WTC11 (cell line): ENCODE measurements around the gene ANGEL2. TPM values are rescaled to one million over a fixed set of nuclear protein-coding genes. Genes with fewer than 3 reads are reported as not detected.
"Not testable (repeated sequence)": the region's sequence is repeated elsewhere in the genome, so short reads cannot be mapped to it uniquely, and the experiment has no call there.

Experiments
- ATAC-seq: fragments of 200-7000 bp; cut with Tn5 transposase; 2 replicates; pipeline ENCODE4 v1.10.0; 2021; ENCODE audit warnings: mild to moderate bottlenecking, moderate library complexity
- CTCF ChIA-PET: fragments of 300-600 bp; sonication (Branson Sonifier 250); formaldehyde crosslinking; loops from one replicate; lab custom pipeline; 2021; ENCODE audit warnings: antibody characterized with exemption; lab: Charles Lee
- POLR2A ChIA-PET: fragments of 350-600 bp; sonication (Branson Sonifier 250); formaldehyde crosslinking; loops from one replicate; lab custom pipeline; 2021; ENCODE audit warnings: antibody characterized with exemption; lab: Charles Lee
- DNase-seq: peaks from one replicate; pipeline ENCODE4 v3.0.0; 2021; ENCODE audit warnings: low spot score
- H3K27ac Mint-ChIP-seq: 2 replicates; pipeline ENCODE4 v1.8.0; 2021; ENCODE audit warnings: mixed read lengths
- H3K27me3 Mint-ChIP-seq: 2 replicates; pipeline ENCODE4 v1.8.0; 2021; ENCODE audit warnings: low read depth, mild to moderate bottlenecking, moderate library complexity, mixed read lengths
- H3K36me3 Mint-ChIP-seq: 2 replicates; pipeline ENCODE4 v1.8.0; 2021; ENCODE audit warnings: mixed read lengths
- H3K4me1 Mint-ChIP-seq: 2 replicates; pipeline ENCODE4 v1.8.0; 2022; ENCODE audit warnings: mixed read lengths
- H3K4me3 Mint-ChIP-seq: 2 replicates; pipeline ENCODE4 v1.8.0; 2021; ENCODE audit warnings: mild to moderate bottlenecking, moderate library complexity, mixed read lengths
- H3K9me3 Mint-ChIP-seq: 2 replicates; pipeline ENCODE4 v1.8.0; 2021; ENCODE audit warnings: mixed read lengths
- ATF1 ChIP-seq: sonication (generic); formaldehyde crosslinking; IDR thresholded peaks from 2 replicates; pipeline ENCODE4 v1.8.1; 2023; ENCODE audit warnings: mild to moderate bottlenecking, moderate library complexity, missing genetic modification reagents
- ATF6 ChIP-seq: sonication (generic); formaldehyde crosslinking; IDR thresholded peaks from 2 replicates; pipeline ENCODE4 v1.8.1; 2023; ENCODE audit warnings: mild to moderate bottlenecking, missing genetic modification reagents
- CTCF ChIP-seq: fragments of 200-600 bp; IDR thresholded peaks from 2 replicates; pipeline ENCODE4 v1.8.0; 2022; ENCODE audit warnings: antibody characterized with exemption
- E2F1 ChIP-seq: sonication (generic); formaldehyde crosslinking; IDR thresholded peaks from 2 replicates; pipeline ENCODE4 v1.8.0; 2022; ENCODE audit warnings: mild to moderate bottlenecking, missing genetic modification reagents
- ESRRA ChIP-seq: sonication (generic); formaldehyde crosslinking; IDR thresholded peaks from 2 replicates; pipeline ENCODE4 v1.8.1; 2022; ENCODE audit warnings: mild to moderate bottlenecking, missing genetic modification reagents, borderline replicate concordance
- FOXJ3 ChIP-seq: sonication (generic); formaldehyde crosslinking; IDR thresholded peaks from 2 replicates; pipeline ENCODE4 v1.9.0; 2021; ENCODE audit warnings: missing genetic modification reagents, mild to moderate bottlenecking, borderline replicate concordance
- FOXK1 ChIP-seq: sonication (generic); formaldehyde crosslinking; IDR thresholded peaks from 2 replicates; pipeline ENCODE4 v1.8.0; 2022; ENCODE audit warnings: mild to moderate bottlenecking, moderate library complexity, missing genetic modification reagents
- FOXP1 ChIP-seq: sonication (generic); formaldehyde crosslinking; IDR thresholded peaks from 2 replicates; pipeline ENCODE4 v1.8.0; 2022; ENCODE audit warnings: missing genetic modification reagents, mild to moderate bottlenecking, moderate library complexity, borderline replicate concordance
- HMGXB4 ChIP-seq: sonication (generic); formaldehyde crosslinking; IDR thresholded peaks from 2 replicates; pipeline ENCODE4 v1.8.1; 2023; ENCODE audit warnings: mild to moderate bottlenecking, moderate library complexity, missing genetic modification reagents
- MXD4 ChIP-seq: fragments of 250-450 bp; sonication (Bioruptor Pico); IDR thresholded peaks from 2 replicates; pipeline ENCODE4 v1.8.0; 2021; ENCODE audit warnings: mild to moderate bottlenecking, moderate library complexity, borderline replicate concordance
- NFATC4 ChIP-seq: fragments of 250-450 bp; sonication (Bioruptor Pico); IDR thresholded peaks from 2 replicates; pipeline ENCODE4 v1.9.0; 2021; ENCODE audit warnings: mild to moderate bottlenecking
- NR1H2 ChIP-seq: sonication (generic); formaldehyde crosslinking; IDR thresholded peaks from 2 replicates; pipeline ENCODE4 v1.9.0; 2021; ENCODE audit warnings: mild to moderate bottlenecking, moderate library complexity, missing genetic modification reagents
- NR3C1 ChIP-seq: sonication (generic); formaldehyde crosslinking; conservative IDR thresholded peaks from 2 replicates; pipeline ENCODE4 v1.8.1; 2023; ENCODE audit warnings: low read depth, mild to moderate bottlenecking, missing genetic modification reagents
- SMAD3 ChIP-seq: sonication (generic); formaldehyde crosslinking; IDR thresholded peaks from 2 replicates; pipeline ENCODE4 v1.8.0; 2022; ENCODE audit warnings: missing genetic modification reagents, mild to moderate bottlenecking, borderline replicate concordance
- SP1 ChIP-seq: sonication (generic); formaldehyde crosslinking; conservative IDR thresholded peaks from 2 replicates; pipeline ENCODE4 v1.8.1; 2022; ENCODE audit warnings: missing genetic modification reagents
- TEAD1 ChIP-seq: sonication (generic); formaldehyde crosslinking; IDR thresholded peaks from 2 replicates; pipeline ENCODE4 v1.8.0; 2022; ENCODE audit warnings: mild to moderate bottlenecking, missing genetic modification reagents
- TEAD4 ChIP-seq: sonication (generic); formaldehyde crosslinking; IDR thresholded peaks from 2 replicates; pipeline ENCODE4 v1.8.0; 2022; ENCODE audit warnings: mild to moderate bottlenecking, missing genetic modification reagents
- TP53 ChIP-seq: sonication (generic); formaldehyde crosslinking; IDR thresholded peaks from 2 replicates; pipeline ENCODE4 v1.8.1; 2023; ENCODE audit warnings: mild to moderate bottlenecking, missing genetic modification reagents
- ZBTB43 ChIP-seq: sonication (generic); formaldehyde crosslinking; IDR thresholded peaks from 2 replicates; pipeline ENCODE4 v1.8.1; 2023; ENCODE audit warnings: mild to moderate bottlenecking, missing genetic modification reagents
- ZNF232 ChIP-seq: sonication (generic); formaldehyde crosslinking; IDR thresholded peaks from 2 replicates; pipeline ENCODE4 v1.8.0; 2022; ENCODE audit warnings: mild to moderate bottlenecking, missing genetic modification reagents
- ZNF281 ChIP-seq: sonication (generic); formaldehyde crosslinking; IDR thresholded peaks from 2 replicates; pipeline ENCODE4 v1.8.0; 2023; ENCODE audit warnings: mild to moderate bottlenecking, missing genetic modification reagents
- ZNF317 ChIP-seq: sonication (generic); formaldehyde crosslinking; IDR thresholded peaks from 2 replicates; pipeline ENCODE4 v1.8.1; 2023; ENCODE audit warnings: low read depth, mild to moderate bottlenecking, moderate library complexity, missing genetic modification reagents, borderline replicate concordance
- ZNF423 ChIP-seq: fragments of 250-450 bp; sonication (Bioruptor Pico); IDR thresholded peaks from 2 replicates; pipeline ENCODE4 v2.1.2; 2022; ENCODE audit warnings: mild to moderate bottlenecking, moderate library complexity
- total RNA-seq: library from RNA; stranded (reverse); gene quantifications from 3 replicates; pipeline ENCODE4 v1.2.3, GENCODE V29; 2021

Gene ANGEL2
- total RNA-seq, 1 experiment from 2014 or later, result 38.6 TPM

- TF ChIP-seq ATF6 (CRISPR knock-in tag), result no peak
- TF ChIP-seq E2F1, result no peak
- TF ChIP-seq ZNF423 (CRISPR knock-in tag), result no peak
- TF ChIP-seq FOXJ3, result no peak
- no peak for TF ChIP-seq TP53 (CRISPR knock-in tag)
- no peak for TF ChIP-seq MXD4
- no peak for TF ChIP-seq TEAD4 (CRISPR knock-in tag)
- TF ChIP-seq CTCF, result no peak
- no peak for TF ChIP-seq NFATC4 (CRISPR knock-in tag)
- no peak for TF ChIP-seq ESRRA
- no peak for TF ChIP-seq NR1H2 (CRISPR knock-in tag)
- no peak for TF ChIP-seq SP1 (CRISPR knock-in tag)
- TF ChIP-seq, all 79 proteins: peak for 0
Observed at GRCh38 chr1:213032651-213033050, 17.0 kb upstream of the ANGEL2 start (continued).

- H3K27ac Mint-ChIP-seq, CTCF ChIA-PET, DNase-seq, H3K4me3 Mint-ChIP-seq, POLR2A ChIA-PET, ATAC-seq, H3K4me1 Mint-ChIP-seq: not testable (repeated sequence)
- H3K27me3 Mint-ChIP-seq, result peaks cover 47% of the 10 kb centered on the region
- peaks cover 20% of the 10 kb centered on the region for H3K36me3 Mint-ChIP-seq
- H3K9me3 Mint-ChIP-seq, result peaks cover 51% of the 10 kb centered on the region
Observed at GRCh38 chr1:213027024-213027423, 11.4 kb upstream of the ANGEL2 start.

- H3K27ac Mint-ChIP-seq, result no peak overlapping the region
- ChIA-PET POLR2A (no interaction called here), CTCF (interaction anchor here (0.6 kb wide), 1 partner anchor 20 kb away, joined by 6 read pairs; no protein-coding TSS in a partner anchor)
- ATAC-seq (no peak), DNase-seq (no peak)
- peaks cover 16% of the 10 kb centered on the region for H3K9me3 Mint-ChIP-seq
- H3K36me3 Mint-ChIP-seq, result peaks cover 3% of the 10 kb centered on the region
- no peaks in the 10 kb centered on the region for H3K4me1 Mint-ChIP-seq
- peaks cover 14% of the 10 kb centered on the region for H3K27me3 Mint-ChIP-seq
- no peak overlapping the region for H3K4me3 Mint-ChIP-seq
- TF ChIP-seq E2F1 (no peak), HMGXB4 (CRISPR knock-in tag) (no peak), FOXK1 (no peak), TEAD1 (CRISPR knock-in tag) (no peak), MXD4 (no peak), ZBTB43 (CRISPR knock-in tag) (no peak), ZNF317 (CRISPR knock-in tag) (no peak), SMAD3 (no peak), ATF1 (CRISPR knock-in tag) (no peak), NR3C1 (no peak), FOXP1 (CRISPR knock-in tag) (no peak), ESRRA (no peak), ZNF232 (no peak), ZNF281 (CRISPR knock-in tag) (no peak)
Observed at GRCh38 chr1:213020016-213020415, 4.3 kb upstream of the ANGEL2 start.
